IMR-90 (cell line): Measurements from ENCODE around the gene TBC1D22A. TPM values are rescaled to one million over a fixed set of nuclear protein-coding genes. Genes with fewer than 3 reads are reported as not detected.
A peak's percentile ranks its signal among the peaks of the same experiment; 100 is the strongest.

ENCODE experiments used
- ATAC-seq: fragments of 200-7000 bp; cut with Tn5 transposase; 2 replicates; pipeline ENCODE4 v1.9.1; 2020; ENCODE audit warnings: low read depth, mild to moderate bottlenecking, moderate library complexity
- BruUV-seq: library from RNA; stranded (reverse); fragments of 400-500 nt; replicated peaks from 2 replicates; lab custom pipeline; 2021; lab: Mats Ljungman, UMichigan
- CTCF ChIA-PET: fragments of 300-600 bp; formaldehyde crosslinking; extraction: SDS; loops from one replicate; lab custom pipeline; 2021; ENCODE audit warnings: antibody characterized with exemption; lab: Yijun Ruan, JAX
- POLR2A ChIA-PET: fragments of 300-600 bp; sonication (Branson Sonifier 250); formaldehyde crosslinking; loops from one replicate; lab custom pipeline; 2022; ENCODE audit warnings: antibody characterized with exemption; ENCODE audit not compliant: unreplicated experiment; lab: Charles Lee
- DNase-seq: peaks from one replicate; pipeline ENCODE4 v3.0.0; 2013
- H2AFZ ChIP-seq: replicated peaks from 2 replicates; pipeline ENCODE3; 2013; ENCODE audit warnings: low read length, mild to moderate bottlenecking; ENCODE audit not compliant: poor library complexity
- H2AK5ac ChIP-seq: 2 replicates; pipeline ENCODE4 v1.6.1; 2013; ENCODE audit warnings: low read depth, low read length, inconsistent platforms
- H2AK9ac ChIP-seq: replicated peaks from 2 replicates; pipeline ENCODE3; 2013; ENCODE audit warnings: mild to moderate bottlenecking, low read depth, low read length, moderate library complexity; ENCODE audit not compliant: poor library complexity
- H2BK120ac ChIP-seq: 2 replicates; pipeline ENCODE4 v1.6.1; 2013; ENCODE audit warnings: low read depth, low read length, inconsistent platforms
- H2BK15ac ChIP-seq: 3 replicates; pipeline ENCODE4 v1.6.1; 2013; ENCODE audit warnings: low read depth, low read length, inconsistent platforms
- H2BK20ac ChIP-seq: 2 replicates; pipeline ENCODE4 v1.6.1; 2013; ENCODE audit warnings: low read depth, mild to moderate bottlenecking, inconsistent platforms, low read length, moderate library complexity
- H2BK5ac ChIP-seq: 2 replicates; pipeline ENCODE4 v1.6.1; 2013; ENCODE audit warnings: mild to moderate bottlenecking, low read depth, low read length, inconsistent platforms; ENCODE audit not compliant: poor library complexity, severe bottlenecking
- H3K14ac ChIP-seq: replicated peaks from 2 replicates; pipeline ENCODE4 v1.6.1; 2013; ENCODE audit warnings: low read depth, low read length, inconsistent platforms
- H3K18ac ChIP-seq: 2 replicates; pipeline ENCODE4 v1.6.1; 2013; ENCODE audit warnings: low read depth, low read length, control low read depth
- H3K23ac ChIP-seq: 2 replicates; pipeline ENCODE4 v1.6.1; 2013; ENCODE audit warnings: low read depth, low read length, inconsistent platforms
- H3K27ac ChIP-seq: 2 replicates; pipeline ENCODE4 v1.5.1; 2013; ENCODE audit warnings: mild to moderate bottlenecking, control low read depth, low read length; ENCODE audit not compliant: insufficient read depth
- H3K27me3 ChIP-seq: 2 replicates; pipeline ENCODE4 v1.6.1; 2013; ENCODE audit warnings: low read length; ENCODE audit not compliant: control insufficient read depth, insufficient read depth
- H3K36me3 ChIP-seq: 2 replicates; pipeline ENCODE4 v1.6.1; 2013; ENCODE audit warnings: low read length, mixed read lengths; ENCODE audit not compliant: control insufficient read depth, insufficient read depth
- H3K4ac ChIP-seq: 2 replicates; pipeline ENCODE4 v1.6.1; 2013; ENCODE audit warnings: low read depth, low read length, inconsistent platforms
- H3K4me1 ChIP-seq: 2 replicates; pipeline ENCODE4 v1.6.1; 2013; ENCODE audit warnings: low read length, mixed read lengths; ENCODE audit not compliant: control insufficient read depth, insufficient read depth
- H3K4me2 ChIP-seq: 2 replicates; pipeline ENCODE4 v1.6.1; 2013; ENCODE audit warnings: low read depth, mild to moderate bottlenecking, control low read depth, low read length, moderate library complexity
- H3K4me3 ChIP-seq: 2 replicates; pipeline ENCODE4 v1.5.1; 2013; ENCODE audit warnings: low read depth, mild to moderate bottlenecking, control low read depth, low read length, moderate library complexity; ENCODE audit not compliant: insufficient read depth
- H3K56ac ChIP-seq: 2 replicates; pipeline ENCODE4 v1.6.1; 2013; ENCODE audit warnings: low read length, inconsistent platforms; ENCODE audit not compliant: insufficient read depth; ENCODE audit errors: extremely low read depth
- H3K79me1 ChIP-seq, 2 experiments: 2 replicates each; pipeline ENCODE4 v1.6.1; 2013; ENCODE audit warnings: low read length in 2 of 2, inconsistent platforms in 1 of 2, low read depth in 1 of 2
- H3K9ac ChIP-seq: 2 replicates; pipeline ENCODE4 v1.6.1; 2013; ENCODE audit warnings: low read depth, low read length, control low read depth
- H3K9me1 ChIP-seq: 2 replicates; pipeline ENCODE4 v1.6.1; 2013; ENCODE audit warnings: low read length, inconsistent platforms; ENCODE audit not compliant: insufficient read depth
- H3K9me3 ChIP-seq: 2 replicates; pipeline ENCODE4 v1.6.1; 2013; ENCODE audit warnings: low read length; ENCODE audit not compliant: control insufficient read depth, insufficient read depth
- H4K20me1 ChIP-seq: 2 replicates; pipeline ENCODE4 v1.6.1; 2013; ENCODE audit warnings: low read length, inconsistent platforms; ENCODE audit not compliant: insufficient read depth
- H4K5ac ChIP-seq: 2 replicates; pipeline ENCODE4 v1.6.1; 2013; ENCODE audit warnings: mild to moderate bottlenecking, low read depth, low read length, control low read depth
- H4K8ac ChIP-seq, 2 experiments: 2 replicates each; pipeline ENCODE4 v1.6.1; 2013; ENCODE audit warnings: low read depth in 2 of 2, low read length in 2 of 2, control low read depth in 1 of 2, inconsistent platforms in 1 of 2
- H4K91ac ChIP-seq: 2 replicates; pipeline ENCODE4 v1.6.1; 2013; ENCODE audit warnings: low read depth, low read length, inconsistent platforms; ENCODE audit not compliant: insufficient read depth
- BHLHE40 ChIP-seq: fragments of 150-350 bp; IDR thresholded peaks from 2 replicates; pipeline ENCODE4 v1.6.1; 2016; ENCODE audit warnings: mild to moderate bottlenecking, low read depth, low read length
- CEBPB ChIP-seq: IDR thresholded peaks from 2 replicates; pipeline ENCODE4 v1.6.1; 2012; ENCODE audit warnings: low read depth, low read length, improper control_type of control experiment
- CHD1 ChIP-seq: IDR thresholded peaks from 2 replicates; pipeline ENCODE4 v1.6.1; 2012; ENCODE audit warnings: low read depth, low read length, improper control_type of control experiment
- FOS ChIP-seq: fragments of 150-350 bp; IDR thresholded peaks from 2 replicates; pipeline ENCODE4 v1.6.1; 2016; ENCODE audit warnings: low read depth, low read length
- MAFK ChIP-seq: IDR thresholded peaks from 2 replicates; pipeline ENCODE4 v1.6.1; 2012; ENCODE audit warnings: low read depth, low read length, improper control_type of control experiment
- MAZ ChIP-seq: IDR thresholded peaks from 2 replicates; pipeline ENCODE4 v1.6.1; 2012; ENCODE audit warnings: low read depth, mild to moderate bottlenecking, low read length, improper control_type of control experiment, moderate library complexity, borderline replicate concordance
- MXI1 ChIP-seq: IDR thresholded peaks from 2 replicates; pipeline ENCODE4 v1.6.1; 2012; ENCODE audit warnings: low read depth, mild to moderate bottlenecking, low read length, moderate library complexity, borderline replicate concordance
- NFE2L2 ChIP-seq: fragments of 150-350 bp; IDR thresholded peaks from 2 replicates; pipeline ENCODE4 v1.6.1; 2016; ENCODE audit warnings: low read depth, mild to moderate bottlenecking, low read length
- POLR2A ChIP-seq: IDR thresholded peaks from 2 replicates; pipeline ENCODE4 v1.6.1; 2012; ENCODE audit warnings: mild to moderate bottlenecking, low read depth, low read length
- RAD21 ChIP-seq: IDR thresholded peaks from 2 replicates; pipeline ENCODE4 v1.6.1; 2012; ENCODE audit warnings: low read length, improper control_type of control experiment
- RCOR1 ChIP-seq: IDR thresholded peaks from 2 replicates; pipeline ENCODE4 v1.6.1; 2012; ENCODE audit warnings: mild to moderate bottlenecking, low read length, improper control_type of control experiment; ENCODE audit not compliant: insufficient replicate concordance
- RFX5 ChIP-seq: IDR thresholded peaks from 2 replicates; pipeline ENCODE4 v1.8.0; 2012; ENCODE audit warnings: low read depth, mild to moderate bottlenecking, low read length, moderate library complexity
- SMC3 ChIP-seq: fragments of 150-350 bp; IDR thresholded peaks from 2 replicates; pipeline ENCODE4 v1.6.1; 2016; ENCODE audit warnings: low read depth, mild to moderate bottlenecking, antibody characterized with exemption, low read length, moderate library complexity
- WGBS, 2 experiments: methylation state at CpG; one replicate each; pipeline versions ENCODE4 v1.1.5 to v1.1.7; 2013; ENCODE audit warnings: missing lambda C conversion rate in 2 of 2; ENCODE audit not compliant: insufficient read length in 1 of 2; ENCODE audit errors: extremely low coverage in 2 of 2; 5-methylcytosine and 5-hydroxymethylcytosine counted together
- dilution Hi-C: fragments of 300-500 bp; cut with HindIII; formaldehyde crosslinking; loops from one replicate; pipeline ENCODE4 v1.14.3; 2018; ENCODE audit warnings: low sequenced_read_pairs; ENCODE audit not compliant: unreplicated experiment
- in situ Hi-C: fragments of 300-500 bp; cut with MboI; formaldehyde crosslinking; loops from 3 replicates; pipeline ENCODE4 v1.14.3; 2019; ENCODE audit warnings: low sequenced_read_pairs, inconsistent platforms, mixed read lengths
- intact Hi-C: fragments of 100-400 bp; cut with micrococcal nuclease; formaldehyde crosslinking; loops from 2 replicates; pipeline ENCODE4 v1.10.0; 2022
- polyA plus RNA-seq, 3 experiments: library from polyadenylated mRNA; depleted of rRNA; stranded (reverse); fragments of >200 nt; gene quantifications; 2 replicates each; pipeline ENCODE4 v1.2.3, GENCODE V29; 2012; ENCODE audit warnings: low replicate concordance in 1 of 3
- total RNA-seq: library from RNA; depleted of rRNA; stranded (reverse); fragments of >200 nt; gene quantifications from 2 replicates; pipeline ENCODE4 v1.2.3, GENCODE V29; 2012
- TF ChIP-seq, protein P1 (sequence below): fragments of 150-350 bp; IDR thresholded peaks from 2 replicates; pipeline ENCODE4 v1.6.1; 2017; ENCODE audit warnings: mild to moderate bottlenecking, antibody characterized with exemption, low read length, low read depth
- TF ChIP-seq, protein P2 (sequence below): conservative IDR thresholded peaks from 2 replicates; pipeline ENCODE4 v1.5.1; 2012; ENCODE audit warnings: mild to moderate bottlenecking, low read depth, low read length, improper control_type of control experiment
- TF ChIP-seq, protein P3 (sequence below): fragments of 150-350 bp; IDR thresholded peaks from 2 replicates; pipeline ENCODE4 v1.6.1; 2016; ENCODE audit warnings: low read depth, mild to moderate bottlenecking, low read length, moderate library complexity, borderline replicate concordance

Gene TBC1D22A
- total and polyA plus RNA-seq, 2 of the 4 experiments (the other 2 are of a cell fraction), result 9.0 to 16.7 TPM

DNA sequence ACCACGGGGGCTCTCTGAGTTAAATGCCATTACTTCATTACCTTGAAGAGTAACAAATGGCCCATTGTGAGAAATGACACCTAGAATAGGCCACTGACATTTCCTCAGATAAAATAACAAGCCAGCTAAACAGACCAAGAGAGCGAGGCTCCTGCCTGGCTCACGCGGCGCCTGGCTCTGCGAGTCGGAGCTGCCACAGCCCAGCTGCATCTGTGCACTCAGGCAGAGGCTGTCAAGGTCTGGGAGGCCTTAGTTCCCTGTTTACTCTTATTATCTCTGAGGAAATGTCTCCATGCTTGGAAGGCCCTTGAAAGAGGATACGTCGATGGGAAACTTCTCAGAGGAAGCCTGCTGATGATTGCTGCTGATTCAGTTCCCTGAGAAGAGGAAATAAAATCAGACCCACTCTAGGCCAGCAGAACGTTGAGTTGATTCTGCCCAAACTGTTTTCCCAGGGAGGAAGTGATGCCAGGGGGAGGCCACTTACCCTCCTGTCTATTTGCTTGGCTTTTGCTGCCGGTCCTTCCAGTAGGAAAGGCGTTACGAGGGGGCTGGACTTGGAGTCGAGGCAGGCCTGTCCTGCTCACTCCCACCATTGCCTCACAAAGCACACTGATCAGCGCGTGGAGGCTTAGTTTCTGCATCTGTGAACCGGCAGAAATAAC is 208.8 kb downstream of the TBC1D22A start:
- peaks cover 9% of the 10 kb centered on the region for H3K4me1 ChIP-seq
- no peak overlapping the region for H2BK5ac ChIP-seq
- in situ Hi-C loops (no loop called here), intact Hi-C loops (no loop called here), dilution Hi-C loops (no loop called here)
- no peak overlapping the region for H2AK5ac ChIP-seq
- H4K91ac ChIP-seq, result no peak overlapping the region
- no peaks in the 10 kb centered on the region for H3K9me3 ChIP-seq
- H3K23ac ChIP-seq, result no peak overlapping the region
- no peak overlapping the region for H3K4me2 ChIP-seq
- peak overlapping the region; percentile 14 for H2AFZ ChIP-seq
- no peak overlapping the region for H3K56ac ChIP-seq
- DNase-seq (peak; percentile 83), ATAC-seq (peak; percentile 85)
- no peak overlapping the region for H3K9ac ChIP-seq
- H3K18ac ChIP-seq, result no peak overlapping the region
- CTCF ChIA-PET, result no interaction called here
- peaks cover 8% of the 10 kb centered on the region; the same call in 1 of the 2 replicates for H3K36me3 ChIP-seq
- H4K5ac ChIP-seq, result no peak overlapping the region
- H3K4me3 ChIP-seq, result no peak overlapping the region
- H2AK9ac ChIP-seq, result peak overlapping the region; percentile 66
- H3K27ac ChIP-seq, result no peak overlapping the region
- TF ChIP-seq RCOR1 (no peak), MXI1 (no peak), RFX5 (no peak), MAZ (no peak), FOS (no peak), CEBPB (no peak), POLR2A (no peak), MAFK (no peak), SMC3 (no peak), BHLHE40 (no peak), NFE2L2 (no peak), CHD1 (no peak), RAD21 (no peak)
- TF ChIP-seq, protein P1, sequence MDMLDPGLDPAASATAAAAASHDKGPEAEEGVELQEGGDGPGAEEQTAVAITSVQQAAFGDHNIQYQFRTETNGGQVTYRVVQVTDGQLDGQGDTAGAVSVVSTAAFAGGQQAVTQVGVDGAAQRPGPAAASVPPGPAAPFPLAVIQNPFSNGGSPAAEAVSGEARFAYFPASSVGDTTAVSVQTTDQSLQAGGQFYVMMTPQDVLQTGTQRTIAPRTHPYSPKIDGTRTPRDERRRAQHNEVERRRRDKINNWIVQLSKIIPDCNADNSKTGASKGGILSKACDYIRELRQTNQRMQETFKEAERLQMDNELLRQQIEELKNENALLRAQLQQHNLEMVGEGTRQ, result no peak
- TF ChIP-seq, protein P2, sequence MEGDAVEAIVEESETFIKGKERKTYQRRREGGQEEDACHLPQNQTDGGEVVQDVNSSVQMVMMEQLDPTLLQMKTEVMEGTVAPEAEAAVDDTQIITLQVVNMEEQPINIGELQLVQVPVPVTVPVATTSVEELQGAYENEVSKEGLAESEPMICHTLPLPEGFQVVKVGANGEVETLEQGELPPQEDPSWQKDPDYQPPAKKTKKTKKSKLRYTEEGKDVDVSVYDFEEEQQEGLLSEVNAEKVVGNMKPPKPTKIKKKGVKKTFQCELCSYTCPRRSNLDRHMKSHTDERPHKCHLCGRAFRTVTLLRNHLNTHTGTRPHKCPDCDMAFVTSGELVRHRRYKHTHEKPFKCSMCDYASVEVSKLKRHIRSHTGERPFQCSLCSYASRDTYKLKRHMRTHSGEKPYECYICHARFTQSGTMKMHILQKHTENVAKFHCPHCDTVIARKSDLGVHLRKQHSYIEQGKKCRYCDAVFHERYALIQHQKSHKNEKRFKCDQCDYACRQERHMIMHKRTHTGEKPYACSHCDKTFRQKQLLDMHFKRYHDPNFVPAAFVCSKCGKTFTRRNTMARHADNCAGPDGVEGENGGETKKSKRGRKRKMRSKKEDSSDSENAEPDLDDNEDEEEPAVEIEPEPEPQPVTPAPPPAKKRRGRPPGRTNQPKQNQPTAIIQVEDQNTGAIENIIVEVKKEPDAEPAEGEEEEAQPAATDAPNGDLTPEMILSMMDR, result no peak
- TF ChIP-seq, protein P3, sequence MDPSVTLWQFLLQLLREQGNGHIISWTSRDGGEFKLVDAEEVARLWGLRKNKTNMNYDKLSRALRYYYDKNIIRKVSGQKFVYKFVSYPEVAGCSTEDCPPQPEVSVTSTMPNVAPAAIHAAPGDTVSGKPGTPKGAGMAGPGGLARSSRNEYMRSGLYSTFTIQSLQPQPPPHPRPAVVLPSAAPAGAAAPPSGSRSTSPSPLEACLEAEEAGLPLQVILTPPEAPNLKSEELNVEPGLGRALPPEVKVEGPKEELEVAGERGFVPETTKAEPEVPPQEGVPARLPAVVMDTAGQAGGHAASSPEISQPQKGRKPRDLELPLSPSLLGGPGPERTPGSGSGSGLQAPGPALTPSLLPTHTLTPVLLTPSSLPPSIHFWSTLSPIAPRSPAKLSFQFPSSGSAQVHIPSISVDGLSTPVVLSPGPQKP, result no peak
- no TSS peak for BruUV-seq
- H4K20me1 ChIP-seq, result peaks cover 7% of the 10 kb centered on the region
- no peak overlapping the region for H3K14ac ChIP-seq
- 46% methylated on average over 8 of the region's 17 CpGs; no CpG with 5 or more reads in 1 of the 2 experiments for WGBS, 2 experiments
- POLR2A ChIA-PET, result no interaction called here
- H4K8ac ChIP-seq, result no peak overlapping the region
- H2BK120ac ChIP-seq, result no peak overlapping the region
- H2BK20ac ChIP-seq, result no peak overlapping the region
- peaks cover 3 to 25% of the 10 kb centered on the region in 2 experiments for H3K79me1 ChIP-seq
- no peak overlapping the region for H2BK15ac ChIP-seq
- H3K27me3 ChIP-seq, result no peaks in the 10 kb centered on the region
- H3K9me1 ChIP-seq, result peaks cover 19% of the 10 kb centered on the region; the same call in 1 of the 2 replicates
- no peak overlapping the region for H3K4ac ChIP-seq
